GM18951 (cell line): Measurements from ENCODE around the gene FBH1.
A peak's percentile ranks its signal among the peaks of the same experiment; 100 is the strongest.

ENCODE experiments used
- POLR2A ChIP-seq: IDR thresholded peaks from 4 replicates; pipeline ENCODE4 v1.6.1; 2011; ENCODE audit warnings: mild to moderate bottlenecking; ENCODE audit not compliant: insufficient read length, insufficient read depth; ENCODE audit errors: extremely low read depth
- in situ Hi-C: fragments of 300-500 bp; cut with MboI; formaldehyde crosslinking; loops from one replicate; pipeline ENCODE4 v1.12.0; 2022; ENCODE audit warnings: low sequenced_read_pairs, mixed read lengths, inconsistent platforms; ENCODE audit not compliant: unreplicated experiment

FBH1 gene

DNA sequence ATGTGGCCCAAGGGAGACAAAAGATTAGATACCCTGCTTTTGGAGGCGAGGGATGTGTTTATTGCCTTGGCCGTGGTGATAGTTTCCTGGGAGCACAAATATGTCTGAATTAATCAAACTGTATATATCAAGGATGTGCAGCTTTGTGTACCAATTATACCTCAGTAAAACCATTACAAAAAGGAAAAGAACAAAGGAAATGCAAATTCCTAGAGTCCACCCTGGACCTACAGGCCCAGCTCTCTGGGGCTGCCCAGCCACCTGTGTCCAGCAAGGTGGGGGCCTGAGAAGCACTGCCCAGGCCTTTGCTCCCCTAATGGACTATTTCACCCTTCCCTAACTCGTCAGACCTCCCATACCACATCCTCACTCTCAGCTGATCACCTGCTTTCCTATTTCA, 20.9 kb upstream of the FBH1 start:
- TF ChIP-seq POLR2A: no peak
- in situ Hi-C loops: no loop called here

DNA sequence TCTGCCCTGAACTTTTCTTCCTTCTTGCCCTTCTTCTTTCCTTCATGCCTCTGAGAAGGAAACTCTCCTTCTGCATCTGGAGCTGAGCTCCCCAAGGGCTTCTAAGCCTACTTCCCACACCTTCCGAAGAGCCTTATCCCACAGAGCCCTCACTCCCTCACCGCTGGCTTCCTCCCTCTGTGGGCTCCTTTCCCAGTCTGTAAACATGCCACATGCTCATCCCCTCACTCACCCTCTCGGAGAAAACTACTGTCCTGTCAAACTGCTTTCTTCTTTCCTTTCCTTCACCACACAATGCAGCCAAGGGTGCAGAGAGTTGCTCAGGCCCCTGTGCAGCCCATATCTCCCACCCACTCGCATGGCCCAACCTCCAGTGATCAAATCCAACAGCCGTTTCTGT, 18.4 kb upstream of the FBH1 start:
- TF ChIP-seq POLR2A: no peak
- in situ Hi-C loops: no loop called here

DNA sequence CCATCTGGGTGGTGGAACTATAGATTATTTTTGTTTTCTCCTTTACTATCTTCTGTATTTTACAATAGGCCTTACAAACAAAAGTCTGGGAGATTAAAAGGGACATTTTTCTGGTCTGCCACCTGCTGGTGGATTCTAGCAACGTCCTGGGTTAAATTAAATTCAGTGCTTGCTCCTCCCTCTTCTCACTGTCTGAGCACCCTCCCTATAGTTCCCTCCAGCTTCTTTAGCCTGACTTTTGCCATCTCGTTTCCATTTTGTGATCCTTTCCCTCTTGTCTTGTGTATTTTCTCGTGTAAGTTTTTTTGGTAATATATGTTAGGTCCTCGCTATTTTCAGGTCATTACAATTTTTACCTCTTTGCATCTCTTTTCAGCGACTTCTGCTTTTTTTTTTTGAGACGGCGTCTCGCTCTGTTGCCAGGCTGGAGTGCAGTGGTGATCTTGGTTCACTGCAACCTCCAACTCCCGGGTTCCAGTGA, 16.5 kb upstream of the FBH1 start:
- in situ Hi-C loops: no loop called here
- TF ChIP-seq POLR2A: no peak

DNA sequence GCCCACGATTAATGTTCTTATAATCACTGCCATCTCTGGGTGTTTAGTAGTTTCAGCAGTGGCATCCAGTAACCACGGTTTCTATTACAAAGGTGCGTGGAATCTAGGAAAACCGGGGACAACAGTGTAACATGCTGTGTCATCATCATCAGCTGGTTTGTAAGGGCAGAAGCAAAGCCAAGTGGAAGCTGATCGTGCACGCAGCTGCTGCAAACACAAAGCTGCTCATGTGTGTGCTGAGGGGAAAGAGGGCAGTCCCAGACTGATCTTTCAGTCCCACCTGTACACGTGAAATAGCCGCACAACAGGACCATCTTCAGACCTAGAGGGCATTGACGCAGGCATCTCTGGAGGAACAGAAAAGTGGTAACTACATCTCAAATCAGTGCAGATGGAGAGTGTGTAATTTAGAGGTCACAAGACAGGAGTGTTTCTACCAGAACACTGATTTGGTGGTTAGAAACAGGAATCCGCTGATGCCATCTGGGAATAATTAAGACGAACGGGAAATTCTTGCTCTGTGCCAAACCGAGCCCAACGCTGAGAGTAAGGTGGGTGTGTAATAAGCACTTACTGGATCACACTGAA, 13.8 kb upstream of the FBH1 start:
- no peak for TF ChIP-seq POLR2A
- in situ Hi-C loops: loop anchor here (25.0 kb wide), 1 partner anchor 439 kb away; no protein-coding TSS in a partner anchor

DNA sequence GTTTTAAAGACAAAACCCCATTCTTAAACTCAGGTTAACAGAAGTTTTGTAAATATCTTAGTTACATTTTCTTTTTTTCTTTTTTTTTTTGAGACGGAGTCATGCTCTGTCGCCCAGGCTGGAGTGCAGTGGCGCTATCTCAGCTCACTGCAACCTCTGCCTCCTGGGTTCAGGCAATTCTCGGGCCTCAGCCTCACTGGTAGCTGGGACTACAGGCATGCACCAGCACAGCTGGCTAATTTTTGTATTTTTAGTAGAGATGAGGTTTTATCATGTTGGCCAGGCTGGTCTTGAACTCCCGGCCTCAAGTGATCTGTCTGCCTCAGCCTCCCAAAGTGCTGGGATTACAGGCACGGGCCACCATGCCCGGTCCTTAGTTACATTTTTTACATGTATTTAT, 13.0 kb upstream of the FBH1 start:
- in situ Hi-C loops: loop anchor here (25.0 kb wide), 1 partner anchor 440 kb away; no protein-coding TSS in a partner anchor

DNA sequence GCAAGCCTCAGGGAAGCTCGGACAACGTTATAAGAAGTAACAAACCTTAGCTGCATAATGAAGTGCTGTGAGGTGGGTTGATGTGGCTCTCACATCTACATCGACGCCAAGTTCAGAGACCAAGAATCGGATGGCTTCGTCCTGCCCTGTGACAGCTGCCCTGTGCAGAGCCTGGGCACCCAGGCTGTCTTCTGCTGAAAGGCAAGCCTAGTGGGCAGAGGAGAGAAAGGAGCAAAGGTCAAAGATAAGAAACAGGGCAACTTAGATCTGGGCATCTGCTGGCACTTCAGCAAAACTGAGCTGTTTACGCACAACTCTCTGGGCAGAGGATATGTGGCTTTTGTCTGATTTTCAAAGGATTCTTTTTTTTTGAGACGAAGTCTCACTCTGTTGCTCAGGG, 7.1 kb upstream of the FBH1 start:
- in situ Hi-C loops: loop anchor here (25.0 kb wide), 1 partner anchor 446 kb away; no protein-coding TSS in a partner anchor
- no peak for TF ChIP-seq POLR2A

DNA sequence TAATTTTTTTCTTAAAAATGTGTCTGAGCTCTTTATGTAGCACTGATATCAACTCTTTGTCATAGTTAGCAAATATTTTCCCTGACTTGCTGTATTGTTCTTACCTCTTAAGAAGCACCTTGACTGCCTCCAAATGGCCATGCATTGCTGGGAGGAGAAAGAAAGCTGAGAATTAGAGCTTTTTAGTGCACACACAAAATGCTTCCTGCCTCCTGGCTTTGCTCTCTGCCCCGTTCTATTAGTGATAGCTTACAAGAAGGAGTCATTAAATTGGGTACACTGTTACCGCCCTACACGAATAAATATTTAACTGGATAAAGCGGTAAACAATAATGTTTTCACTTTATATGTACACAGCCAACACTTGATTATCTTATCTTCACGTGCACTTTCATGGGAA, 4.4 kb upstream of the FBH1 start:
- TF ChIP-seq POLR2A: no peak
- in situ Hi-C loops: loop anchor here (25.0 kb wide), 1 partner anchor 448 kb away; no protein-coding TSS in a partner anchor

DNA sequence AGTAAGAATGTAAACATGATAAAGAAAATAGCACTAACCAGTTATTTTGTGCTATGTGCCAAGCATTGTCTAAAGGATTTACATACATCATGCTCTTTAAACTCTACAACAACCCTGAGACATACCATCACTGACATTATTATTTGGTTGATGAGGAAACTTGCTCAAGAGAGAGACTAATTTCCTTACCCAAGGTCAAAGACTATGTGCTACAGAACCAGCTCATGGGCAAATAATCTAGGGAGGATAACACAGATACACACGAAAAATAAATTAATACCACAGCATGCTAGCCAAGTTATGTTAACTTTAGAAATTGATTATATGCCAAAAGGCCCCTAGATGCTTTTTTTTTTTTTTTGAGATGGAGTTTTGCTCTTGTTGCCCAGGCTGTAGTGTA, 3.0 kb upstream of the FBH1 start:
- in situ Hi-C loops: loop anchor here (25.0 kb wide), 1 partner anchor 450 kb away; no protein-coding TSS in a partner anchor
- TF ChIP-seq POLR2A: no peak

DNA sequence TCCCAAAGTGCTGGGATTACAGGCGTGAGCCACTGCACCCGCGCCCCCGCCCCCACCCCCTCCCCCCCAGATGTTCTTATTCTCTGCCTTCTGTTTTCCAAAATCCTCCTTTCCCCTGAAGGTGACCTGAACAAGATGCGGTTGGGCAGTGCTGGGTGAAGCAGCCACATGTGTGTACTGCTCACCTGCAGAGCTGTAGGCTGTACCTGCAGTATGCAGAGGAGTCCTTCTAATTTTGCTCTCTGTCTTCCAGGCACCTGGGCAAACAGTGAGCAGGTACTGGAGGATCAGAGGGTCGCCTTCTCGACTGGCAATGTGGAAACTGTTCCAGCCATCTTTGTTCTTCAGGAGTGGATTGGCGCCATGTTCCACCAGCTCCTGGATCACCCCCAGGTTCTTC, 2.4 kb upstream of the FBH1 start:
- in situ Hi-C loops: loop anchor here (25.0 kb wide), 1 partner anchor 450 kb away; no protein-coding TSS in a partner anchor
- no peak for TF ChIP-seq POLR2A

DNA sequence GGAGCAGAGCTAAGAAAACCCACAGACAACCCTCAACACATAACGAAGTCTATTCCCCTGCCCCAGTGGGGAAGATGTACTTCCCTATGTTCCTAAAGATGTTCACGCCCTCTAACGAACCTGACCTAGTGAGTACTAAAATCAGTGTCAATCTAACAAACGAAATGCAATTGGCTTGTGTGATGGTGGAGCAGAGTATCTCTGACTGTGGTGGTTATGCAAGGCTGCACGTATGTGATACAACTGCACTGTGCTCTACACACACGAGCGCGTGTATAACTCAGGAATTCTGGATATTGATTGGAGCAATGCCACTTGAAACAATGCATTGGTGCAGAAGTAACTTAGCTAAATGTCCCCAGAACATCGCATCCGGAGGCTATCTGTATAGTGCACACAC, 1.7 kb upstream of the FBH1 start:
- TF ChIP-seq POLR2A: no peak
- in situ Hi-C loops: loop anchor here (25.0 kb wide), 1 partner anchor 451 kb away; no protein-coding TSS in a partner anchor

DNA sequence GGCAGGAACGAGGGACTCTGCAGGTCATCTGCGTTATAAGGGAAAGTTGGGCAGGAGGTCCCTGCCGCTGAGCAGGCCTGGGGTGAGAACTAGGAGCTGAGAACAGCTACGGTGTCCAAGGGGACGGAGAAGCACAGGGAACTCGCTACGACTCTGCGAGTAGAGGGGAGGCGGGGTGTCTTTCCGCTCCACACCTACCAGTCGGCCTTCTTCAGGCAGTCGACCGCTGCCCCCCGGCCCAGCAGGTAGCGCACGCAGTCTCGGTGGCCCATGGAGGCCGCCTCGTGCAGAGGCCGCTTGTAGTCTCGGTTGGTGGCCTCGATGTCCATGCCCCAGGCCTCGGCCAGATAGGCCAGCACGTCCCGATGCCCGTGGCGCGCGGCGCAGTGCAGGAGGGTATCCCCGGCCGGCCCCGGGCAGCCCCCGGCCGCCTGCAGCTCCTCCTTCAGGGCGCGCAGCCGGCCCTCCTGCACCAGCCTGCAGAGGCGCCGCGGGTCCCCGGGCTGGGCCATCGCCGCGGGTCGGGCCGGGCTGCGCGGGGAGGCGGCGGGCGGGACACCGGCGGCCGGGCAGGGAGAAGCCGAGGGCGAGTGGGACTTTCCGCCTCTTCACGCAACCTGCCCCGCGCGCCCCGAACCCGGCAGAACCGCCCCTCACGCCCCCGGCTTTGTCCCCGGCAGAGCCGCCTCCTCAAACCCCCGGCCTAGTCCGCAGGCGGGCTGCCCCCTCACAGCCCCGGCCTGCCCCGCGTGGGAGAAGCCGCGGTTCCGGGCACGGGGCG, 1.0 kb upstream of the FBH1 start:
- in situ Hi-C loops: loop anchor here (25.0 kb wide), 1 partner anchor 452 kb away; no protein-coding TSS in a partner anchor
- peak; percentile 41 for TF ChIP-seq POLR2A

DNA sequence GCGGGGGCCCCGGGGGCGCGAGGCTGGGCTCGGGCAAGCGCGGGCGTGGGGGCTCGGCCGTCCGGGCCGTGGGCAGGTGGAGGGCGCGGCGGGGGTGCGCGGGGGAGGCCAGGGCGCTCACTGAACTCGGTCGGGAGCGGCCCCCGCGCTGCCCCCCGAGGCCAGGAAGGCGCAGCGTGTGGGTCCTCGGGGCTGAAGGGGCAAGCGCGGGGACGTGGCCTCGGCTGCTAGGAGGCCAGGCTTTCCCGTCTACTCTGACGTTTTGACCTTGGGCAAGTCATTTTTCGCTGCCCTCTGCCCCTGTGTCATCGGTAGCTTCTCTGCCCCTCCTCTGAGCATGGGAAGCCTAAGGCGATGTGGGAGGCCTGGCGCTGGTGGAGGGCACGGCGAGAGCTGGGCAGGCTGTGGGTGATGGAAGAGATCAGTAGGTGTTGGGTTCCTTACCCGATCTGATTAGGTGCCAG, 441 bp downstream of the FBH1 start:
- in situ Hi-C loops: loop anchor here (25.0 kb wide), 1 partner anchor 453 kb away; no protein-coding TSS in a partner anchor

DNA sequence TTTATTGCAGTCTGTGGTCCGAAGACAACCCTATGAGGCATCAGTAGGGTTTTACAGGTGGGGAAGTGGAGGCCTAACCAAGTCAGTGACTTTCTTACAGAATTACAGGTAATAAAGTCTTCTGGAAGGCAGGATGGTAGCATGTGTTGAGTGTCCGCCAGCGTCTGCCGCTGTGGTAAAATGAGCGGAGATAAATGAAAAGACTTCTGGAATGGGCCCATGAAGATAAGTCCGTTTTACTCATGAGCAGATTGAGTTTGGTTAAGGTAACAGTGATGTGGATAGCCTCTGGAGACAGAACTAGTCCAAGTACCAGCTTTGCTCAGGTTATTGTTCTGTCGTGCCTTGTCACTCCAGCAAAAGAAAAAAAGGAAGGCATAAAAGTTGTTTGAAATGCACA, 966 bp downstream of the FBH1 start:
- in situ Hi-C loops: loop anchor here (25.0 kb wide), 1 partner anchor 454 kb away; no protein-coding TSS in a partner anchor
- TF ChIP-seq POLR2A: no peak

More for the DNA sequence above, 441 bp downstream of the FBH1 start:
- no peak for TF ChIP-seq POLR2A
